Ectodermal cell (in vitro differentiated cells): ENCODE measurements around the gene FPR3.
"Not testable (repeated sequence)": the region's sequence is repeated elsewhere in the genome, so short reads cannot be mapped to it uniquely, and the experiment has no call there.

Experiments
- H3K27ac ChIP-seq: 2 replicates; pipeline ENCODE4 v1.7.0; 2013; ENCODE audit warnings: mild to moderate bottlenecking, low read depth, low read length; ENCODE audit not compliant: insufficient read depth, poor library complexity, severe bottlenecking
- H3K27me3 ChIP-seq: 2 replicates; pipeline ENCODE4 v1.7.0; 2013; ENCODE audit warnings: mild to moderate bottlenecking, low read length; ENCODE audit not compliant: insufficient read depth, control insufficient read depth, poor library complexity, severe bottlenecking
- H3K36me3 ChIP-seq: one replicate; pipeline ENCODE4 v1.7.0; 2013; ENCODE audit warnings: low read length; ENCODE audit not compliant: control insufficient read depth, insufficient read depth
- H3K4me1 ChIP-seq: one replicate; pipeline ENCODE4 v1.7.0; 2013; ENCODE audit warnings: low read length; ENCODE audit not compliant: control insufficient read depth, insufficient read depth
- H3K4me3 ChIP-seq: 2 replicates; pipeline ENCODE4 v1.7.0; 2013; ENCODE audit warnings: low read depth, low read length, control low read depth; ENCODE audit not compliant: insufficient read depth
- H3K9me3 ChIP-seq: 2 replicates; pipeline ENCODE4 v1.7.0; 2013; ENCODE audit warnings: mild to moderate bottlenecking, low read length, moderate library complexity; ENCODE audit not compliant: control insufficient read depth
- WGBS, 2 experiments: methylation state at CpG; one replicate each; pipeline ENCODE4 v1.1.7; 2013; ENCODE audit warnings: missing lambda C conversion rate in 2 of 2; 5-methylcytosine and 5-hydroxymethylcytosine counted together

The FPR3 gene

DNA sequence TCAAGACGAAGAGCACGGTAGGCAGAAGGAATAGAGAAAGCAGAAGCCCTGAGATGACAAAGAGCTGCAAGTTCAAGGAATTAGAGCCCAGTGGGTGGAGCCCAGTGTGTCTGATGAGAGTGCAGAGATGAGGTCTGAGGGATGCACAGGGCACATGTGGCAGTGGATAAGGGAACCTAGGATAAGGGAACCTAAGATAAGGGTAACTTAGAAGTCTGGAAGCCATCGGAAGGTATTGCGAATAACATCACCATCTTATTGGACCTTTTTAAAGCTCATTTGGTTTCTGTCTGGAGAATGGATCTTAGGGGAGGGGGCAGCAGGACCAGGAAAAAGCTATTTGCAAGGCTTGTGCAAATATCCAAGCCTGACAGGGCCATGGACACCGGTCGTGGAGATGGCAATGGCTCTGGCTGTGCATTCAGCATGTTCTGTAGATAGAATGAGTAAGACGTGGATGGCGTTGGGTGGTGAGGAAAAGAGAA is 1.3 kb downstream of the FPR3 start:
- Histone ChIP-seq H3K9me3 (peaks cover 6% of the 10 kb centered on the region), H3K36me3 (no peaks in the 10 kb centered on the region), H3K27ac (no peak overlapping the region), H3K4me3 (no peak overlapping the region), H3K27me3 (no peaks in the 10 kb centered on the region), H3K4me1 (no peaks in the 10 kb centered on the region)
- WGBS, 2 experiments: 83 to 84% methylated on average over 8 of the region's 8 CpGs

- peaks cover 6% of the 10 kb centered on the region for H3K9me3 ChIP-seq
- WGBS, 2 experiments: 72 to 92% methylated on average over 2 to 4 of the region's 5 CpGs
- no peak overlapping the region for H3K27ac ChIP-seq
- no peaks in the 10 kb centered on the region for H3K4me1 ChIP-seq
- no peaks in the 10 kb centered on the region for H3K27me3 ChIP-seq
- H3K4me3 ChIP-seq: no peak overlapping the region
- no peaks in the 10 kb centered on the region for H3K36me3 ChIP-seq
Measured at GRCh38 chr19:51797480-51797879, 2.5 kb downstream of the FPR3 start.

- WGBS, 2 experiments: 79 to 88% methylated on average over 3 of the region's 3 CpGs
Measured at GRCh38 chr19:51798062-51798461, 3.1 kb downstream of the FPR3 start.

GRCh38 chr19:51799034-51799773 is 4.2 kb downstream of the FPR3 start:
- peaks cover 6% of the 10 kb centered on the region for H3K9me3 ChIP-seq
- 90 to 91% methylated on average over 20 of the region's 20 CpGs for WGBS, 2 experiments
- no peak overlapping the region for H3K27ac ChIP-seq
- no peak overlapping the region for H3K4me3 ChIP-seq
- H3K4me1 ChIP-seq: no peaks in the 10 kb centered on the region
- no peaks in the 10 kb centered on the region for H3K36me3 ChIP-seq
- H3K27me3 ChIP-seq: no peaks in the 10 kb centered on the region

More at GRCh38 chr19:51798062-51798461, 3.1 kb downstream of the FPR3 start:
- peaks cover 6% of the 10 kb centered on the region for H3K9me3 ChIP-seq
- H3K4me1 ChIP-seq: no peaks in the 10 kb centered on the region
- no peak overlapping the region for H3K27ac ChIP-seq
- H3K4me3 ChIP-seq: no peak overlapping the region
- no peaks in the 10 kb centered on the region for H3K36me3 ChIP-seq
- H3K27me3 ChIP-seq: no peaks in the 10 kb centered on the region

GRCh38 chr19:51799774-51800472 is 5.0 kb downstream of the FPR3 start:
- Histone ChIP-seq H3K27ac (no peak overlapping the region), H3K27me3 (no peaks in the 10 kb centered on the region), H3K4me3 (no peak overlapping the region), H3K36me3 (no peaks in the 10 kb centered on the region), H3K9me3 (peaks cover 5% of the 10 kb centered on the region), H3K4me1 (no peaks in the 10 kb centered on the region)
- WGBS, 2 experiments: 89 to 91% methylated on average over 13 of the region's 13 CpGs

GRCh38 chr19:51800473-51801244 is 5.7 kb downstream of the FPR3 start:
- Histone ChIP-seq H3K9me3 (peaks cover 3% of the 10 kb centered on the region), H3K4me1 (no peaks in the 10 kb centered on the region), H3K4me3 (no peak overlapping the region), H3K27me3 (no peaks in the 10 kb centered on the region), H3K27ac (no peak overlapping the region), H3K36me3 (no peaks in the 10 kb centered on the region)
- 85 to 92% methylated on average over 6 of the region's 7 CpGs for WGBS, 2 experiments

DNA sequence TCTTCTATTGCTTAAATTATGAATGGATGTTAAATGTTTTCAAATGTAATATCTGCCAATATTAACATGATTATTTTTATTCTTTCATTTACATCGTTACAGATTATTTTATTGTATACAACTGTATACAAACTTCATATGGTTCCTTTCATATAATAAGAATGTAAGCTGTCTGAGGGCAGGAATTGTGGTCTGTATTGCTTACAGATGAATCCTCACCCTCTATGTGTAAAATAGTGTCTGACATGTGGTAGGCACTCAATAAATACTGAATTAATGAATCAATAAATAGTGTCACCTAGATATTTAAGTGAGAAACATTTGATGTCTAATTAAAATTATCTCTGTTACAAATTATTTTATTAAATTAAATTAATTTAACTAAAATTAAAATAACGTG is 7.8 kb downstream of the FPR3 start:
- 53 to 73% methylated on average over 1 of the region's 2 CpGs for WGBS, 2 experiments

GRCh38 chr19:51803519-51803918 is 8.6 kb downstream of the FPR3 start:
- no peaks in the 10 kb centered on the region for H3K27me3 ChIP-seq
- H3K9me3 ChIP-seq: peaks cover under 1% of the 10 kb centered on the region
- H3K4me3 ChIP-seq: no peak overlapping the region
- no peak overlapping the region for H3K27ac ChIP-seq
- WGBS, 2 experiments: 81 to 82% methylated on average over 3 to 4 of the region's 4 CpGs
- H3K4me1 ChIP-seq: no peaks in the 10 kb centered on the region
- H3K36me3 ChIP-seq: no peaks in the 10 kb centered on the region

More for the DNA sequence above, 7.8 kb downstream of the FPR3 start:
- no peak overlapping the region for H3K4me3 ChIP-seq
- peaks cover 3% of the 10 kb centered on the region for H3K9me3 ChIP-seq
- H3K27ac ChIP-seq: no peak overlapping the region
- no peaks in the 10 kb centered on the region for H3K4me1 ChIP-seq
- no peaks in the 10 kb centered on the region for H3K36me3 ChIP-seq
- H3K27me3 ChIP-seq: no peaks in the 10 kb centered on the region

- no peaks in the 10 kb centered on the region for H3K9me3 ChIP-seq
- 67 to 79% methylated on average over 3 to 4 of the region's 5 CpGs for WGBS, 2 experiments
Measured at GRCh38 chr19:51803967-51804366, 9.0 kb downstream of the FPR3 start.

DNA sequence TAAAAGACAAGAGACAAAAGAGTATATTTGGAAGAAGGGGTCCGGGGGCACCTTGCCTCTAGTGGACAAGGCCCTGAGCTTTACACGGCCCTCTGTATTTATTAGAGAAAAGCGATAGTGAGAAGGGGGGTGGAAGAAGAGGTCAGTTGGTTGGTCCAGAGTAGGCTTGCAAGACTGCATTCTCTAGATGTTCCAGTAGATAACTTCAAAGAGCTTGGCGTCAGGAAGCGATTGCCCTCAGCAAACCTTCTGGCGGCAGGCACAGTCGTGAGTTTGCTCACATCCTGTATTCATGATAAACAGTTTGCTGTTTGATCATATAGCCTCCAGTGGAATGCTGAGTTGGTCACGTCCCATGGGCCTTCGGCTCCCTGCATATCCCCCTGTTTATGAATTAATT is 9.8 kb downstream of the FPR3 start:
- H3K27me3 ChIP-seq, H3K27ac ChIP-seq, H3K9me3 ChIP-seq, H3K4me1 ChIP-seq, H3K4me3 ChIP-seq, H3K36me3 ChIP-seq: not testable (repeated sequence)
- 90 to 93% methylated on average over 9 of the region's 9 CpGs for WGBS, 2 experiments

More at GRCh38 chr19:51803967-51804366, 9.0 kb downstream of the FPR3 start:
- Histone ChIP-seq H3K27ac (no peak overlapping the region), H3K36me3 (no peaks in the 10 kb centered on the region), H3K4me1 (no peaks in the 10 kb centered on the region), H3K27me3 (no peaks in the 10 kb centered on the region), H3K4me3 (no peak overlapping the region)
